Transverse colon (tissue), 4 donors: ENCODE data around the gene PCNX1.

Source experiments
- POLR2A ChIP-seq: fragments of 450-650 bp; IDR thresholded peaks from one replicate; pipeline ENCODE4 v1.6.1; 2016; ENCODE audit warnings: antibody characterized with exemption, mild to moderate bottlenecking, moderate library complexity
- POLR2AphosphoS5 ChIP-seq, 3 donors: sonication (generic); formaldehyde crosslinking; IDR thresholded peaks; one replicate each; pipeline ENCODE4 v1.6.1; 2016; ENCODE audit warnings: antibody characterized with exemption in 3 of 3
- TF ChIP-seq, protein P1 (sequence below), 5 experiments: fragments of 200-600 bp in 3 of 5; fragments of 450-650 bp in 2 of 5; sonication (generic) in 3 of 5; IDR thresholded peaks; 1 replicate in 2 of 5; 2 replicates in 3 of 5; pipeline ENCODE4 v1.5.1; 2016 to 2017; ENCODE audit warnings: antibody characterized with exemption in 5 of 5, inconsistent platforms in 3 of 5, mild to moderate bottlenecking in 2 of 5, moderate library complexity in 1 of 5

GRCh38 chr14:70976591-70976990 lies 69.3 kb downstream of the PCNX1 start:
- no peak for TF ChIP-seq POLR2AphosphoS5 (IDR thresholded peaks at IDR 0.05)
- TF ChIP-seq, protein P1, sequence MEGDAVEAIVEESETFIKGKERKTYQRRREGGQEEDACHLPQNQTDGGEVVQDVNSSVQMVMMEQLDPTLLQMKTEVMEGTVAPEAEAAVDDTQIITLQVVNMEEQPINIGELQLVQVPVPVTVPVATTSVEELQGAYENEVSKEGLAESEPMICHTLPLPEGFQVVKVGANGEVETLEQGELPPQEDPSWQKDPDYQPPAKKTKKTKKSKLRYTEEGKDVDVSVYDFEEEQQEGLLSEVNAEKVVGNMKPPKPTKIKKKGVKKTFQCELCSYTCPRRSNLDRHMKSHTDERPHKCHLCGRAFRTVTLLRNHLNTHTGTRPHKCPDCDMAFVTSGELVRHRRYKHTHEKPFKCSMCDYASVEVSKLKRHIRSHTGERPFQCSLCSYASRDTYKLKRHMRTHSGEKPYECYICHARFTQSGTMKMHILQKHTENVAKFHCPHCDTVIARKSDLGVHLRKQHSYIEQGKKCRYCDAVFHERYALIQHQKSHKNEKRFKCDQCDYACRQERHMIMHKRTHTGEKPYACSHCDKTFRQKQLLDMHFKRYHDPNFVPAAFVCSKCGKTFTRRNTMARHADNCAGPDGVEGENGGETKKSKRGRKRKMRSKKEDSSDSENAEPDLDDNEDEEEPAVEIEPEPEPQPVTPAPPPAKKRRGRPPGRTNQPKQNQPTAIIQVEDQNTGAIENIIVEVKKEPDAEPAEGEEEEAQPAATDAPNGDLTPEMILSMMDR (IDR thresholded peaks at IDR 0.05): no peak
- TF ChIP-seq POLR2A: no peak
